Glomerular visceral epithelial cell (primary cell): ENCODE data around the gene SRSF6.
"Not testable (repeated sequence)": the region's sequence is repeated elsewhere in the genome, so short reads cannot be mapped to it uniquely, and the experiment has no call there.

Source experiments
- DNase-seq: peaks from one replicate; pipeline ENCODE4 v3.0.0-alpha.2; 2016; ENCODE audit errors: extremely low spot score

Gene SRSF6

GRCh38 chr20:43477193-43477592 lies 19.5 kb downstream of the SRSF6 start:
- no peak for DNase-seq

GRCh38 chr20:43477619-43478018 lies 19.9 kb downstream of the SRSF6 start:
- DNase-seq = no peak

GRCh38 chr20:43490038-43490437 lies 32.3 kb downstream of the SRSF6 start:
- no peak for DNase-seq

GRCh38 chr20:43492101-43492500 lies 34.4 kb downstream of the SRSF6 start:
- DNase-seq = no peak

GRCh38 chr20:43495388-43495787 lies 37.7 kb downstream of the SRSF6 start:
- no peak for DNase-seq

- DNase-seq = not testable (repeated sequence)
Measured at GRCh38 chr20:43502021-43502420, 44.3 kb downstream of the SRSF6 start.

GRCh38 chr20:43506238-43506637 lies 48.5 kb downstream of the SRSF6 start:
- DNase-seq = no peak

- peak; percentile 74 for DNase-seq
Measured at GRCh38 chr20:43507150-43508080, 49.7 kb downstream of the SRSF6 start, which contains the start of gene L3MBTL1. Gene L3MBTL1 (plus strand): TSS chr20:43507697. CDS start chr20:43513504, 5,807 bp downstream.

GRCh38 chr20:43508106-43508505 lies 50.4 kb downstream of the SRSF6 start:
- DNase-seq = no peak

- DNase-seq = no peak
Measured at GRCh38 chr20:43508604-43509040, 50.9 kb downstream of the SRSF6 start.

- DNase-seq = no peak
Measured at GRCh38 chr20:43511879-43512278, 54.2 kb downstream of the SRSF6 start.

- no peak for DNase-seq
Measured at GRCh38 chr20:43513372-43513930, 55.8 kb downstream of the SRSF6 start.
